Right atrium auricular region (tissue), 2 donors: ENCODE measurements around the gene TRAPPC10. TPM values are rescaled to one million over a fixed set of nuclear protein-coding genes. Genes with fewer than 3 reads are reported as not detected.
"Not testable (repeated sequence)": the region's sequence is repeated elsewhere in the genome, so short reads cannot be mapped to it uniquely, and the experiment has no call there.

ENCODE experiments used
- DNase-seq: peaks from one replicate; pipeline ENCODE4 v3.0.0-alpha.2; 2019; ENCODE audit warnings: low spot score
- H3K27ac ChIP-seq, 2 donors: fragments of 200-600 bp; sonication (generic); 1 replicate in 1 of 2; 2 replicates in 1 of 2; pipeline ENCODE4 v1.5.1; 2016 to 2019
- H3K27me3 ChIP-seq, 2 donors: fragments of 200-600 bp; sonication (generic); one replicate each; pipeline versions ENCODE4 v1.5.1 to v1.6.0; 2017 to 2019
- H3K36me3 ChIP-seq: fragments of 200-600 bp; sonication (generic); one replicate; pipeline ENCODE4 v1.5.1; 2016
- H3K4me1 ChIP-seq, 2 donors: fragments of 200-600 bp; sonication (generic); one replicate each; pipeline versions ENCODE4 v1.5.1 to v1.6.0; 2017 to 2019
- H3K4me3 ChIP-seq, 2 donors: fragments of 200-600 bp; sonication (generic); 1 replicate in 1 of 2; 2 replicates in 1 of 2; pipeline ENCODE4 v1.5.1; 2017 to 2019; ENCODE audit warnings: mild to moderate bottlenecking in 1 of 2, moderate library complexity in 1 of 2
- H3K9me3 ChIP-seq, 2 donors: fragments of 200-600 bp; sonication (generic); one replicate each; pipeline ENCODE4 v1.5.1; 2019
- CTCF ChIP-seq, 2 donors: fragments of 200-600 bp; sonication (generic); IDR thresholded peaks; one replicate each; pipeline ENCODE4 v1.5.1; 2019; ENCODE audit warnings: antibody characterized with exemption in 2 of 2
- total RNA-seq, 2 donors: library from RNA; depleted of rRNA; stranded (reverse); fragments of >200 nt; gene quantifications; one replicate each; pipeline ENCODE4 v1.1.0, GENCODE V29; 2016

TRAPPC10 gene
- total RNA-seq, 2 donors from 2014 or later = 18.2 to 19.7 TPM

GRCh38 chr21:44093761-44094160 lies 81.7 kb downstream of the TRAPPC10 start:
- no peak for DNase-seq
- no peak overlapping the region for H3K4me3 ChIP-seq
- H3K36me3 ChIP-seq = peaks cover 53% of the 10 kb centered on the region
- TF ChIP-seq CTCF (IDR thresholded peaks at IDR 0.05) = no peak
- H3K27ac ChIP-seq = no peak overlapping the region
- no peaks in the 10 kb centered on the region for H3K9me3 ChIP-seq
- peaks cover 0 to 8% of the 10 kb centered on the region in 2 donors for H3K4me1 ChIP-seq
- H3K27me3 ChIP-seq = no peaks in the 10 kb centered on the region

GRCh38 chr21:44094832-44095231 lies 82.7 kb downstream of the TRAPPC10 start:
- Histone ChIP-seq H3K36me3 (peaks cover 42% of the 10 kb centered on the region), H3K4me1 (peaks cover 0 to 8% of the 10 kb centered on the region in 2 donors), H3K9me3 (no peaks in the 10 kb centered on the region), H3K27ac (no peak overlapping the region), H3K4me3 (no peak overlapping the region), H3K27me3 (no peaks in the 10 kb centered on the region)
- DNase-seq = no peak
- no peak for TF ChIP-seq CTCF (IDR thresholded peaks at IDR 0.05)

- not testable (repeated sequence) for H3K4me3 ChIP-seq, H3K9me3 ChIP-seq, H3K27ac ChIP-seq, DNase-seq, H3K4me1 ChIP-seq, H3K27me3 ChIP-seq
- peaks cover 14% of the 10 kb centered on the region for H3K36me3 ChIP-seq
These were observed 86.4 kb downstream of the TRAPPC10 start for GRCh38 chr21:44098507-44098906.

GRCh38 chr21:44098964-44099363 lies 86.9 kb downstream of the TRAPPC10 start:
- not testable (repeated sequence) for H3K27me3 ChIP-seq, H3K27ac ChIP-seq, H3K4me1 ChIP-seq, H3K36me3 ChIP-seq, H3K4me3 ChIP-seq, DNase-seq, H3K9me3 ChIP-seq

- DNase-seq, H3K27ac ChIP-seq, H3K27me3 ChIP-seq, H3K9me3 ChIP-seq, H3K4me1 ChIP-seq, H3K36me3 ChIP-seq: not testable (repeated sequence)
- H3K4me3 ChIP-seq = peak within 1 kb of the TSS; percentile 46 to 47
These were observed 95.0 kb downstream of the TRAPPC10 start, which contains the start of gene PWP2 for GRCh38 chr21:44107026-44107501. PWP2 (plus strand) TSS chr21:44107399; CDS start chr21:44107417, 18 bp downstream.

- H3K27ac ChIP-seq, H3K9me3 ChIP-seq, H3K36me3 ChIP-seq, DNase-seq, H3K4me1 ChIP-seq, H3K27me3 ChIP-seq: not testable (repeated sequence)
- peak overlapping the region in 1 of 2 donors; percentile 46 for H3K4me3 ChIP-seq
These were observed 95.5 kb downstream of the TRAPPC10 start for GRCh38 chr21:44107589-44107988.

GRCh38 chr21:44113702-44114371 lies 101.7 kb downstream of the TRAPPC10 start:
- H3K4me3 ChIP-seq, H3K4me1 ChIP-seq, H3K36me3 ChIP-seq, DNase-seq, H3K27me3 ChIP-seq, H3K9me3 ChIP-seq, H3K27ac ChIP-seq: not testable (repeated sequence)

- H3K4me1 ChIP-seq, H3K9me3 ChIP-seq, H3K27ac ChIP-seq, H3K27me3 ChIP-seq, H3K4me3 ChIP-seq, H3K36me3 ChIP-seq, DNase-seq: not testable (repeated sequence)
These were observed 110.0 kb downstream of the TRAPPC10 start for GRCh38 chr21:44122131-44122530.

- H3K27ac ChIP-seq, H3K4me3 ChIP-seq, H3K4me1 ChIP-seq, H3K27me3 ChIP-seq, H3K36me3 ChIP-seq, DNase-seq, H3K9me3 ChIP-seq: not testable (repeated sequence)
These were observed 115.7 kb downstream of the TRAPPC10 start for GRCh38 chr21:44127827-44128226.

GRCh38 chr21:44133715-44134057 lies 121.6 kb downstream of the TRAPPC10 start:
- H3K27ac ChIP-seq, DNase-seq, H3K36me3 ChIP-seq, H3K4me3 ChIP-seq, H3K4me1 ChIP-seq, H3K9me3 ChIP-seq, H3K27me3 ChIP-seq: not testable (repeated sequence)

- H3K36me3 ChIP-seq, H3K4me1 ChIP-seq: not testable (repeated sequence)
These were observed 122.6 kb downstream of the TRAPPC10 start for GRCh38 chr21:44134732-44135131.

GRCh38 chr21:44138039-44138438 lies 125.9 kb downstream of the TRAPPC10 start:
- not testable (repeated sequence) for H3K4me3 ChIP-seq, DNase-seq, H3K4me1 ChIP-seq, H3K36me3 ChIP-seq, H3K27me3 ChIP-seq, H3K27ac ChIP-seq, H3K9me3 ChIP-seq

More at GRCh38 chr21:44134732-44135131, 122.6 kb downstream of the TRAPPC10 start:
- not testable (repeated sequence) for H3K27ac ChIP-seq, DNase-seq, H3K27me3 ChIP-seq, H3K4me3 ChIP-seq, H3K9me3 ChIP-seq

- not testable (repeated sequence) for H3K36me3 ChIP-seq, H3K27me3 ChIP-seq, H3K4me3 ChIP-seq, H3K4me1 ChIP-seq, H3K27ac ChIP-seq, H3K9me3 ChIP-seq
- DNase-seq = peak; percentile 4
These were observed 127.9 kb downstream of the TRAPPC10 start for GRCh38 chr21:44139787-44140551.
